Measurements from ENCODE around the gene ARVCF. TPM values are rescaled to one million over a fixed set of nuclear protein-coding genes. Genes with fewer than 3 reads are reported as not detected.

ARVCF gene
- total and polyA plus RNA-seq, 9 of the 15 experiments (the other 6 are each of a cell fraction or from before 2014, with no cell fraction given) = 0.03 to 97.4 (median 15.6) TPM

DNA sequence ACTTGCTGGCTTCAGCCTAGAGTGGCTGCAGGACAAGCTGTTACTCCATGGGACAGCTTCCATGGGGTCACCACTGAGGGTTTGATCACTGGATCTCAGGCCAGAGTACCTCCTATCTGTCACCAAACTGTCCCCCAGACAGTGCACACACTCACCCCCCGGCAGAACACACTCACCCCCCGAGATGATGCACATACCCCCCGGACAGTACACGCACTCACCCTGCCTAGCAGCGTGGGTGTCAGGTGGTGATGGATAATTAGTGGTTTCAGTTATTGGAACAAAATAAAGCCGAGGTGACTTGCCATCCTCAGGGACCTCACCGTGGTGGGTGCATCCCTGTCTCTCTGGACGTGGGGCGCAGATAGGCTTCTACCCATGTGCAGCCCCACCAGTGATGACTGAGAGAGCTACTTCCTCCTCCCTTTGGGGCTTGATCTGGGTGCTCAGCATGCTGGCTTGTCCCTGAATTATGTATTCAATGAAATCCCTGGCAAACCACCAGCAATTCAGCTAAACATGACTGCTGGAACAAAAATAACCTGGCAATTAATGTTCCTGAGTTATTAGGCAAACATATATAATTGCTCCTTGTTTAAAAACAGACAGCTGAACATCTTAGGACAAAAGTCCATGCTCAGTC lies 23.2 kb upstream of the ARVCF start (continued):
- TF ChIP-seq FOXP4 (CRISPR knock-in tag; IDR thresholded peaks at IDR 0.05; ENCODE audit: borderline replicate concordance) (no peak), HCFC1 (IDR thresholded peaks at IDR 0.05; ENCODE audit: low read depth, low read length) (no peak), CHD2 (IDR thresholded peaks at IDR 0.05; ENCODE audit: low read depth, low read length) (no peak), FOXA3 (CRISPR knock-in tag; conservative IDR thresholded peaks at IDR 0.05 in 1 of 2, IDR thresholded peaks at IDR 0.05 in 1 of 2) (no peak), POLR2B (IDR thresholded peaks at IDR 0.05; ENCODE audit: low read depth, partially characterized antibody) (no peak), ATF2 (CRISPR knock-in tag; IDR thresholded peaks at IDR 0.05) (no peak)
- TF ChIP-seq, protein P1, sequence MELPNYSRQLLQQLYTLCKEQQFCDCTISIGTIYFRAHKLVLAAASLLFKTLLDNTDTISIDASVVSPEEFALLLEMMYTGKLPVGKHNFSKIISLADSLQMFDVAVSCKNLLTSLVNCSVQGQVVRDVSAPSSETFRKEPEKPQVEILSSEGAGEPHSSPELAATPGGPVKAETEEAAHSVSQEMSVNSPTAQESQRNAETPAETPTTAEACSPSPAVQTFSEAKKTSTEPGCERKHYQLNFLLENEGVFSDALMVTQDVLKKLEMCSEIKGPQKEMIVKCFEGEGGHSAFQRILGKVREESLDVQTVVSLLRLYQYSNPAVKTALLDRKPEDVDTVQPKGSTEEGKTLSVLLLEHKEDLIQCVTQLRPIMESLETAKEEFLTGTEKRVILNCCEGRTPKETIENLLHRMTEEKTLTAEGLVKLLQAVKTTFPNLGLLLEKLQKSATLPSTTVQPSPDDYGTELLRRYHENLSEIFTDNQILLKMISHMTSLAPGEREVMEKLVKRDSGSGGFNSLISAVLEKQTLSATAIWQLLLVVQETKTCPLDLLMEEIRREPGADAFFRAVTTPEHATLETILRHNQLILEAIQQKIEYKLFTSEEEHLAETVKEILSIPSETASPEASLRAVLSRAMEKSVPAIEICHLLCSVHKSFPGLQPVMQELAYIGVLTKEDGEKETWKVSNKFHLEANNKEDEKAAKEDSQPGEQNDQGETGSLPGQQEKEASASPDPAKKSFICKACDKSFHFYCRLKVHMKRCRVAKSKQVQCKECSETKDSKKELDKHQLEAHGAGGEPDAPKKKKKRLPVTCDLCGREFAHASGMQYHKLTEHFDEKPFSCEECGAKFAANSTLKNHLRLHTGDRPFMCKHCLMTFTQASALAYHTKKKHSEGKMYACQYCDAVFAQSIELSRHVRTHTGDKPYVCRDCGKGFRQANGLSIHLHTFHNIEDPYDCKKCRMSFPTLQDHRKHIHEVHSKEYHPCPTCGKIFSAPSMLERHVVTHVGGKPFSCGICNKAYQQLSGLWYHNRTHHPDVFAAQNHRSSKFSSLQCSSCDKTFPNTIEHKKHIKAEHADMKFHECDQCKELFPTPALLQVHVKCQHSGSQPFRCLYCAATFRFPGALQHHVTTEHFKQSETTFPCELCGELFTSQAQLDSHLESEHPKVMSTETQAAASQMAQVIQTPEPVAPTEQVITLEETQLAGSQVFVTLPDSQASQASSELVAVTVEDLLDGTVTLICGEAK (IDR thresholded peaks at IDR 0.05) = no peak
- TF ChIP-seq, protein P1 (CRISPR knock-in tag; IDR thresholded peaks at IDR 0.05) = peak; percentile 40; the same call in 1 of the 2 replicates

All from K562 (cell line).